ENCODE data around the gene CPN1. TPM values are rescaled to one million over a fixed set of nuclear protein-coding genes. Genes with fewer than 3 reads are reported as not detected.

CPN1 gene
- total and polyA plus RNA-seq, 10 of the 15 experiments (the other 5 are each of a cell fraction or from before 2014, with no cell fraction given): 0.03 to 0.10 TPM; not detected in 8

- TF ChIP-seq SMAD5 (IDR thresholded peaks at IDR 0.05; ENCODE audit: low read depth) (0 out of 2 replicates have a peak, but pooled peaks have one; percentile 34), YY1 (IDR thresholded peaks at IDR 0.05; ENCODE audit: low read depth, low read length) (0 out of 2 replicates have a peak, but pooled peaks have one; percentile 5), MAX (IDR thresholded peaks at IDR 0.05; ENCODE audit: low read depth, low read length) (0 out of 2 replicates have a peak, but pooled peaks have one; percentile 6), SMC3 (IDR thresholded peaks at IDR 0.05; ENCODE audit: borderline replicate concordance, low read length) (peak; percentile 17; the same call in 1 of the 2 replicates), POLR2AphosphoS5 (IDR thresholded peaks at IDR 0.05; ENCODE audit: low read length) (0 out of 2 replicates have a peak, but pooled peaks have one; percentile 21), SUPT20H (IDR thresholded peaks at IDR 0.05; ENCODE audit: borderline replicate concordance, control insufficient read depth, low read depth, low read length) (no peak), ATF2 (IDR thresholded peaks at IDR 0.05; ENCODE audit: low read length) (no peak), ETV6 (conservative IDR thresholded peaks at IDR 0.05 in 1 of 2, IDR thresholded peaks at IDR 0.05 in 1 of 2; ENCODE audit: borderline replicate concordance in 1 of 2, low read depth in 1 of 2) (no peak)
Observed at GRCh38 chr10:100009283-100009792, 72.3 kb downstream of the CPN1 start (continued).

- ATAC-seq: peak; percentile 15
- Histone ChIP-seq H3K9ac (ENCODE audit: control insufficient read depth, insufficient read depth, low read length) (peak overlapping the region; percentile 93), H4K20me1 (ENCODE audit: control insufficient read depth, insufficient read depth) (no peaks in the 10 kb centered on the region), H2AFZ (ENCODE audit: control insufficient read depth, low read depth, low read length) (peak overlapping the region; percentile 61; the same call in 1 of the 2 replicates), H3K27me3 (replicated peaks in 1 of 2; ENCODE audit: control insufficient read depth in 2 of 2, insufficient read depth in 2 of 2, low read length in 1 of 2) (no peaks in the 10 kb centered on the region), H3K4me1 (ENCODE audit: control insufficient read depth, insufficient read depth, low read length) (peaks cover 16% of the 10 kb centered on the region), H3K36me3 (ENCODE audit: control insufficient read depth in 2 of 2, insufficient read depth in 2 of 2, low read length in 1 of 2) (no peaks in the 10 kb centered on the region), H3K27ac (ENCODE audit: control insufficient read depth, insufficient read depth) (peak overlapping the region; percentile 67), H3K9me3 (replicated peaks; ENCODE audit: control insufficient read depth, insufficient read depth, low read length) (no peaks in the 10 kb centered on the region), H3K4me3 (peak overlapping the region; percentile 97), H3K4me2 (ENCODE audit: control insufficient read depth, insufficient read depth) (peak overlapping the region; percentile 92), H3K79me2 (ENCODE audit: control insufficient read depth, insufficient read depth, low read length) (peaks cover 60% of the 10 kb centered on the region)
- TF ChIP-seq BACH1 (IDR thresholded peaks at IDR 0.05; ENCODE audit: borderline replicate concordance): no peak
- no peak for TF ChIP-seq RFX5 (IDR thresholded peaks at IDR 0.05; ENCODE audit: low read depth, low read length)
- FAIRE-seq: no peak
- ChIA-PET RAD21 (ENCODE audit: unreplicated experiment) (interaction anchor here (0.6 to 11.0 kb wide), 11 partner anchors 10 to 149 kb away, joined by 3 to 255 read pairs (median 5); no protein-coding TSS in a partner anchor), SMC1A (ENCODE audit: uncharacterized antibody, unreplicated experiment) (interaction anchor here (1.1 to 26.2 kb wide), 13 partner anchors 9 to 578 kb away, joined by 3 to 531 read pairs (median 8); partner anchors contain the start of gene GOT1), CTCF (interaction anchor here (0.5 to 16.1 kb wide), 16 partner anchors 10 to 365 kb away, joined by 3 to 318 read pairs (median 4); no protein-coding TSS in a partner anchor), POLR2A (interaction anchor here (0.6 to 10.9 kb wide), 8 partner anchors 13 to 156 kb away, joined by 3 to 124 read pairs (median 4); no protein-coding TSS in a partner anchor)
- intact Hi-C loops (cut with micrococcal nuclease; ENCODE audit: unreplicated experiment): loop anchor here (1.0 kb wide), 1 partner anchor 34 kb away; no protein-coding TSS in a partner anchor
- WGBS (ENCODE audit: insufficient coverage, insufficient replicate concordance, low lambda C conversion rate, missing lambda C conversion rate): 21% methylated on average over 9 of the region's 9 CpGs
- in situ Hi-C loops (cut with MboI): no loop called here
- no peak for DNase-seq (ENCODE audit: low read depth, low spot score)
- BruUV-seq (replicated peaks): no TSS peak
Observed at GRCh38 chr10:100008708-100009282, 72.9 kb downstream of the CPN1 start.

Measured in GM12878 (cell line).